Stimulated activated CD8-positive, alpha-beta memory T cell treated with anti-CD3 and anti-CD28 coated beads, Interleukin-12 subunit alpha, Interleukin-12 subunit beta, amount 100 ng/mL, for 4 hours (primary cell): ENCODE data around the gene CADM4.
"Not testable (repeated sequence)": the region's sequence is repeated elsewhere in the genome, so short reads cannot be mapped to it uniquely, and the experiment has no call there.

Experiments
- DNase-seq: peaks from one replicate; pipeline ENCODE4 v3.0.0-alpha.2; 2020; ENCODE audit warnings: low read depth

Gene CADM4

DNA sequence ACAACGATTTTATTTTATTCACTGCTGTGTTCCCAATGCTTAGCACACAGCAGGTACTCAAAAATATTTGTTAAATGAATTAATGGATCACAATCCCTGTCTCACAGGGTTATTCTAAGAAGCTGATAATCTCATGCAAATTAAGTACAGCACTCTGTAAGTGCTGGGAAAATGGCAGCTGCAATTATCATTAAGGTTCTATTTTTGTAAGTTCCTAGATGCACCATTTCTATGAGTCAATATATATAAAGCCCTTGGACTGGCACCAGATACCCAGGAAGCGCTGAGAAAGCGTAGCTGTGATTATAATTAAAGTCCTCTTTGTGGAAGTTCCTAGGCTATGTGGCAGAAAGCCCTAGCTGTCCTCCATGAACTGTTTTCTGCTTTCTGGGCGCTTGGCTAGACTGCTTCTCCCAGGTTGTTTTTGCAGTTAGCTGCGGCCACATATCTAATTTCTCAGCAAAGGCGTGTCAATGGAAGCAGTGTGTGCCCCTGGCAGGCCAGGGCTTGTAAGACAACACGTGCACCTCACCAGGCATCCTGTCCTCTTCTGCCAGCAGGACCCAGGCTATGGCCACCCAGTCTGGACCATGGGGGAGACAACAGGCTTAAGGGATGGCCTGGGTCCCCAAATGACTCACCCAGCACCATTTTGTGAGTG lies 33.0 kb downstream of the CADM4 start:
- no peak for DNase-seq

DNA sequence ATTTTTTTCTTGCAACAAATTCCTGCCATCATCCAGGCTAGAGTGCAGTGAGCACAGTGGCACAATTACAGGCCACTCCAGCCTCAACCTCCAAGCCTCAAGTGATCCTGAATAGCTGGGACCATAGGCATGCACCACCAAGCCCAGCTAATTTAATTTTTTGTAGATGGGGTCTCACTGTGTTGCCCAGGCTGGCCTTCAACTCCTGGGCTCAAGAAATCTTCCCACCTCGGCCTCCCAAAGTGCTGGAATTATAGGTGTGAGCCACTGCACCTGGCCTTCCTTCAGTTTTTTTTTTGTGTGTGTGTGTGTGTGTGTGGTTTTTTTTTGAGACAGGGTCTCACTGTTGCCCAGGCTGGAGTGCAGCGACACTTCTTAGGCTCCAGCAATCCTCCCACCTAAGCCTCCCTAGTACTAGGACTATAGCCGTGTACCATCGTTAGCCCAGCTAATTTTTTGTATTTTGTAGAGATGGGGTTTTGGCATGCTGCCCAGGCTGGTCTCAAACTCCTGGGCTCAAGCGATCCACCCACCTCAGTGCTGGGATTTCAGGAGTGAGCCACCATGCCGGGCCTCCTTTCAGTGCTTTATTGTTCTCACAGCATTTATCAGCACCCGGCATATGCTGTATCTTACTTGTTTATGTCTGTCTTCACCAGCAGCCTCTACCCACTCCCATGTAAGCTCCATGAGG lies 33.6 kb downstream of the CADM4 start:
- no peak for DNase-seq

DNA sequence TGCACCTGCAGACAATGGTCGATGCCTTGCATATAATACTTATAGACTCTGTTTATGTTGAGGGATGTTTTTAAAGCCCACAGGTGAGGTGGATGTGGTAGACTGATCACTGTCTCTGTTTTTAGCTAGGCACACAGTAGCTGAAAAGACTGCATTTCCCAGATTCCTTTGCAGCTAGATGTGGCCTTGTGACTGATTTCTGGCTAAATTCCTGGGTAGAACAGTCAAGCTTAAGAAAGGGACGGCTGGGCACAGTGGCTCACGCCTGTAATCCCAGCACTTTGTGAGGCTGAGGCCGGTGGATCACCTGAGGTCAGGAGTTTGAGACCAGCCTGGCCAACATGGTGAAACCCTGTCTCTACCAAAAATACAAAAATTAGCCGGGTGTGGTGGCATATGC lies 39.3 kb downstream of the CADM4 start:
- not testable (repeated sequence) for DNase-seq

DNA sequence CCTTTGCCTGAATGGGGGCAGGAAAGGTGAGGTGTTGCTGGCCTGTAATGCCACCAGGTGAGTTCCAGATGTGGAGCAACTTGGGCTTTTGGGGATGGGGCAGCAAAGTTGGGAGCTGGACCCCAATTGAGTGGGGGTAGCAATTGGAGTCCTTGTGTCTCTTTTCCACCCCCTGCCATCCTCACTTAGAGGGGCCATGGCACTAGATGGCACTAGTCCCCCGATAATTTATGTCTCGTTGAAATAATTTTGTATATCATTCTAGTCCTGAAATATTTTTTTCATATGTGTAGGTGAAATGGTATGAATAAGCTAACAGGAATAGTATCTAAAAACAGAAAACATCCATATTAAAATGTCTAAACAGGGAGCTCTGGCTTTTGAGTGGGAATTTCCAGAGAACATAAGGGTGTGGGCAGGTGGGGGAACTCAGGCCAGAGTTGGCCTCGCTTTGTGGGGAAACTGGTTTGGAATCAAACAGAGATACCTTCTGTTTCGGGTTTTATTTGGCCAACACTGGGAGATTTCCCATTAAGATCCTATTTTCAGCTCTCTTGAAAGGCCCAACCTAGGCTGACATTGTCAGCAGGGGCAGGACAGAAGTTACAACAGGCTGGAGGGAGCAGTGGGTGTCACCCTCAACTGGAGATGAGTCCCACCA lies 39.9 kb downstream of the CADM4 start:
- DNase-seq, result no peak

DNA sequence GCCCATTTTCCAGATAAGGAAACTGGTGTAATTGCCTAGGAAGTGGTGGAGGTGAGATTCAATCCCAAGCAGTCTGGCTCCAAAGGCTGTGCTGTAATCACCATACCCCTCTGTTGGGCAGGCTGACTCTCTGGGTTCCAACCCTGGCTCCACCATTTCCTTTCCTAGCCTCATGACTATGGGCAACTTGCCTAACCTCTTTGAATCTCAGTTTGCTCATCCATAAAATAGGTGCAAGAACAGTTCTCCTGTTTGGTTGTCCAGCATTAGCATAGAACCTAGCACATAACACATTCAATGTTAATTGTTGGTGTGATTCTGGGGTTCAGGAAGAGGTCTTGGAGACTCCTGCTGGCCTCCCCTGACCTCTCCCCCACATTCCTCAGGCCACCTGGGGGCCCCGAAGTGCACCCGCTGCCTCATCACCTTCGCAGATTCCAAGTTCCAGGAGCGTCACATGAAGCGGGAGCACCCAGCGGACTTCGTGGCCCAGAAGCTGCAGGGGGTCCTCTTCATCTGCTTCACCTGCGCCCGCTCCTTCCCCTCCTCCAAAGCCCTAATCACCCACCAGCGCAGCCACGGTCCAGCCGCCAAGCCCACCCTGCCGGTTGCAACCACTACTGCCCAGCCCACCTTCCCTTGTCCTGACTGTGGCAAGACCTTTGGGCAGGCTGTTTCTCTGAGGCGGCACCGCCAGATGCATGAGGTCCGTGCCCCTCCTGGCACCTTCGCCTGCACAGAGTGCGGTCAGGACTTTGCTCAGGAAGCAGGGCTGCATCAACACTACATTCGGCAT lies 41.0 kb downstream of the CADM4 start:
- DNase-seq, result no peak

DNA sequence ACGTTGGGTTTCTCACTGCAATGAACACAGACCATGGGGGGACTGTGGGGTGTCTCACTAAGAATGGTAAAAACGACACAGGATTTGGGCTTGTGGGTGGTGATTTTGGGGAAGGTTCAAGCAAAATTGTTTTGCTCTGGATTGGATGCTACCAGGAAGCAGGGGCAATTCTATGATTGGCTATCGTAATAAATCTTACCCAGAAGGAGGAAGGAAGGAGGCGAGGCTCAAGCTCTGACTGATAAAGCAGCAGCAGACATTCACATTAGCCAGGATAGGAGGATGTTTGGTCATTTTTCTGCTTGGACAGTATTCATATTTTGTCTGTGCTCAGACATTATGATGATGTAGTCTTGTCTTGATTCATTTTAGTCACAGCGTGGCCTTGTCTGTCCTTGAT lies 41.8 kb downstream of the CADM4 start:
- no peak for DNase-seq

DNA sequence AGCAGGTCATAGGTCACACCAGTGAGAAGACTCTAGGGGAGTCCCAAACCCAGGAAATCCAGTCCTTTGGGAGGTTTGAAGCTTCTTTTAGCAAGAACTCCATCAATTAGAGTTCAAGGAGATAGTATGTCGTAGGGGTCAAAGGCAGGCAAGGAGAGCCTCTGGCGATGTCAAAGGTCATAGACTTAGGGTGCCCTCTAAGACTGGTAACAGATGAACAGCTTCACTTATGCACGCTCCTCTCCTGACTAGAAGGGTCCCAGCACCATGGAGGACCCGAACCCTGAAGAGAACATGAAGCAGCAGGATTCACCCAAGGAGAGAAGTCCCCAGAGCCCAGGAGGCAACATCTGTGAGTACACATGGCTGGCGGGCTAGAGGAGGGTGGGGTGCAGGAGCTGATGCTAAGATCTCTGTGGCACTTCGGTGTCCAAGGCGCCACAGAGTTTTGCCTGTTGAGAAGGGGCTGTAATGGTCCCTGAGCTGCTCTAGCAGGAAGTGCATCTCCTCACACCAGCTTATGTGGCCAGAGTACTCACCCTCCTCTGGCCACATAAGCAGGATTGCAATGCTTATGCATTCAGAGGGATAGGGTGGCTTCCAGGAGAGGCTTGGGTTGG lies 42.7 kb downstream of the CADM4 start:
- no peak for DNase-seq

DNA sequence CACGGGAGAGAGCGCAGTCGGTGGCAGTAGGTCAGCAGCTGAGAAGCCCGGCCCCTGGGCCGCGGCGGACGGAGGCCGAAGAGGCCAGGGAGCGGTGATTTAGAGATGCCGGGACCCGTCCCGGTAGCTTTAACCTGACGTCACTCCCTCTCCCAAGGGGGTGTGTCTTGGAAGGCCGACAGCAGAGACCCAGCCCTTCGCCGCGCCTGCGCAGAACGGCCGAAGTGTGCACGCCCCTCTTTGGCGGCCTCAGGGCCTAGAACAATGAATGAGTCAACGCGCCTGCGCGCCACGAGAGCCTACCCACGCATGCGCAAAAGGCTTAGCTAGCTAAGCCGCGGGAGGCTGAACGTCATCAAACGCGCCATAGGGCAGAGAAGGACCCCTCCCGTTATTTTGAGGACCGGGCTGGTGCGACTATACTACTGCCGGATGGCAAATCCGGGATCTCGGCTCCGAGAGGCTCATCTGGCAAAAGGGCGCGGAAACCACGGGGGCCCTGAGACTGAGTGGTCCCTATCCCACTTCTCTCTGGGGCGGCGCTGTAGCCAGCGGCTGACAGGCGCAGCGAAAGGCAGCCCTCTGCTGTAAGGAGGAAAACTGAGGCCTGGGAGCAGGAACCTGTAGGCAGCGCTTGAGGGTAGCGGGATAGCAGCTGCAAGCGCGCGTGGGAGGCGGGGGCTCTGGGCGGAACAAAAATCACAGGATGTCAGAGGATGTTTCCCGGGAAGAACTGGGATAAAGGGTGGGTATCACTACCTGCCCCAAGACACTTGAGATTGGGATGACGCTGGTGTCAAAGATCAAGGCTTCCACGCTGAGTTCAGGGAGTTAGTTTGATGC lies 43.4 kb downstream of the CADM4 start, which contains the start of the genes IRGQ and ZNF576:
IRGQ (minus strand) TSS at position 136 of the 843 bp plus-strand sequence. CDS start 796 bp downstream, outside the sequence.
ZNF576 (plus strand) TSS at position 597 of the 843 bp plus-strand sequence. CDS start 514 bp downstream, outside the sequence.
- peak; percentile 100 for DNase-seq

DNA sequence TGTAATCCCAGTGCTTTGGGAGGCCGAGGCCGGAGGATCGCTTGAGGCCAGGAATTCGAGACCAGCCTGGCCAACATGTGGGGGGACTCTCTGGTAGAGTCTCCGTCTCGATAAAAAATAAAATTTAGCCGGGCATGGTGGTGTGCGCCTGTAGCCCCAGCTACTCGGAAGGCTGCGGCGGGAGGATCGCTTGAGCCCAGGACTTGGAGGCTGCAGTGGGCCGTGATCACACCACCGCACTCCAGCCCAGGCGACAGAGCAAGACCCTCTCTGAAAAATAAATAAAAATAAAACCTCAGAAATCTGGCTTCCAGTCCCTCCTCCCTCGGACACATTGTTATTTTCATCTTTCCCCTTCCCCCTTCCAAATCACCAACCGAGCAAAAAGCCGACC lies 44.0 kb downstream of the CADM4 start:
- DNase-seq, result no peak

DNA sequence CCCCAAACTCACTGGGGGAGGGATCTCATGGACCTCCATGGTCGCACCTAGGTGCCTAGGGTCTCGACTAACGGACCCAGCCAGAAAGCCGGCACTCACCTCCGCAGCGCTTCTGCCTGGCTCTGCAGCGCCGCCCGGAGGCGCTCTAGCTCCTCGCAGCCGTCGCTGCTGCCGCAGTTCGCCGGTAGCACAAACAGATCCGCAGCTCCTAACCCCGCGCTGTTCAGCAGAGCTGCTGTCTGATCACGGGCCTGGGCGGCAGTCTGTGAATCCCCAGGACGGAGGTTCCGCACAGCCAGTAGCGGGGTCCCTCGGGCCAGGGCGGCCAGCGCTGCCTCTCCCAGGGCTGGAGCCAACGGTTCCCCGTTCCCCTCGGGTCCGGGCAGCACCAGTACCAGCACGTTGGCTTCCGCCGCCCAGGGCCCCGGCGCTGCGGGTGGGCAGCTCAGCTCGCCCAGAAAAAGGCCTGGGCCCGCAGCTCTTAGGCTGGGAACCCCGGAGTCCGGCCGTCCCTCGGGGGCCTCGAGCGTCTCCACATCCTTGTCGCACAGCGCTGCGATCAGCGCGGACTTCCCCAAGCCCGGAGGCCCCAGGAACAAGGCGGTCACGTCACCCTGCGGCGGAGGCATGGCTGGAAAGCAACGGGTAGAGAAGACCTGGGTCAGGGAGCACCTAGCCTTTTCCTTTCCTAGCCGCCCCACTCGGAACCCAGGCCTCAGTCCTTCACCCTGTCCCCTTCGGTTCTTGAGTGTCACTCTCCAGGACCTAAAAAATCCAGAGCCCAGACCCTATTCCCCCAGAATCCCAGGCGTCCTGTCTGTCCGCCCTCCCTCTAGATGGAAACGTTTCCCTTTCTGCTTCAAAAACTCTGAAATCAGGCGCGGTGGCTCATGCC lies 44.7 kb downstream of the CADM4 start:
- peak; percentile 53 for DNase-seq

DNA sequence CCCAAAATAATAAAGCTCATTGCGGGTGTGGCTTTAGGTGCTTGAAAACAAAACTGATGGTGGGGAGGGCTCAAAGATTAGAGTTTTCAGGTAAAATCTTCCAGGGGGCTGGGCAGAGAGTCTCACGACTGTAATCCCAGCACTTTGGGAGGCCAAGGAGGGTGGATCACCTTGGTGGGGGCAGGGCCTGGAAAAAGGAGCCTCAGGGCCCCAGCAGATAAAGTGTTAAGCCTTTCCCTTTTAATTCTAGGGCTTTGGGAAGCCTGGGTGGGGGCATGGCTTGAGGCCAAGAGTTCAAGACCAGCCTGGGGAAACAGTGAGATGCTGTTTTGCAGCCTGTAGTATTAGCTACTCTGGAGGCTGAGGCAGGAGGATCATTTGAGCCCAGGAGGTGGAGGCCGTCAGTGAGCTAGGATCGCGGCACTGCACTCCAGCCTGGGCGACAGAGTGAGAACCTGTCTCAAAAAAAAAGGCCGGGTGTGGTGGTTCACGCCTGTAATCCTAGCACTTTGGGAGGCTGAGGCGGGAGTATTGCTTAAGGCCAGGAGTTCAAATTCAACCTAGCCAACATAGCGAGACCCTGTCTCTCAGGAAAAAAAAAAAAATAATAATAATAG lies 45.5 kb downstream of the CADM4 start:
- DNase-seq, result no peak

DNA sequence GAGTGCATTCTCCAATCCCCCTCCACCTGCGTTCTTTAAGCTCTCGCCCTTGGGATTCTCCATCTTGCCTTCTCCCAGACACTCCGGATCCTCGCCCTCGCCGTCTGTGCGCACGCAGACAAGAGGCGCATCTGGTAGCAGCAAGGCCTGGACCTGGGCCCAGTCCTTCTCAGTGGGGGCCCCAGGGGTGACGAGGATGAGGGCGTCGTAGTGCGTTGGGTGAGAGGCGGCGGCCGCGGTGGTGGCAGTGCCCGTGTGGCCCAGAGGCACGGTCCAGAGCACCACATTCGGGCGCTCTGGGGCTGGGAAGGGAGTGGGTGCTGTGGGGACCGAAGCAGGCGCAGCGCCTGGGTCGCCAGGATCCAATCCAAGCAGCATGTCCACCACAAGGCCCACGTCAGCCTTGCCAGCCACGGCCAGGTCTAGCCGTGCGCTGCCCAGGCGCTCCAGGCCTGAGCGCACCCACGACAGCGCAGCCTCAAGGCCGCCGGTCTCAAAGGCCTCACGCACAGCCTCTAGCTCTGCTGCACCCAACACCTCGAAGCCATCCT lies 46.8 kb downstream of the CADM4 start:
- no peak for DNase-seq

DNA sequence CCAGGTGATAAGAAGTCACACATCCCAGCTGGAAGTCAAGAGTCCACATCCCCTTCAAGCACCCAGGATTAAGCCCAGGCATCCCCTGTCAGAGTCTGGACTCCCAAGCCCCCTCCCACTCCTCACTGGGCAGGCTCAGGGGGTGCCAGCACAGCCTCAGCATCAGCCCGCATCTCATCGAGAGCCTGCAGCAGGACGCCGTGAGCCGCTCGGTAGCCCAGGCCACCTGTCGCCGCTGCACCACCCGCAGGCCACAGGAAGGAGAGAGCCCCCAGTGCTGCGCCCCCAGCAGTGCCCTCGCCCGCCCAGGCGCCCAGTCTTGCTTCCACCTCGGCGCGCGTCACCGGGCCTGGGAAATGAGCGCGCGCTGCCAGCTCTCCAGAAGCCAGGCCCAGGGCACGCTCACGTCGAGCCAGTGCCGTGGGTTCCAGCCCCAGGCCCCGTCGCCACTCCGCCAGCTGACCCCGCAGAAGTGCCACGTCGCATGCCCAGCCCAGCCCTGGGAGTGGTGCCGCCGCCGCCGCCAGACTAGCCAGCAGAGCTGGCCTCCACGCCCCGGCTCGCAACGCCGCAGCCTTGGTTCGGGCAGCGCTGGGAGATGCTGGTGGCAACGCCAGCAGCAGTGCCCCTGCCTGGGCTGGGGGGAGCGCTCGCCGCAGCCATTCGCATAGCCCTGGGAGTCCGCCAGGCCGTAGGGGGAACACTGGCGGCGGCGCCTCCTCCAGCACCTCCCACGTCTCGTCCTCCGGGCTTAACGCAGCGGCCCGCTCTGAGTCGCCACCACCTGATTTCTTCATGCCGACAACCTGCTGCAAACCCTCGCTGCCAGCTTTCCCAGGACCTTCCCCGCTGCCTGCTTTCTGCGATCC lies 47.5 kb downstream of the CADM4 start:
- DNase-seq, result no peak

DNA sequence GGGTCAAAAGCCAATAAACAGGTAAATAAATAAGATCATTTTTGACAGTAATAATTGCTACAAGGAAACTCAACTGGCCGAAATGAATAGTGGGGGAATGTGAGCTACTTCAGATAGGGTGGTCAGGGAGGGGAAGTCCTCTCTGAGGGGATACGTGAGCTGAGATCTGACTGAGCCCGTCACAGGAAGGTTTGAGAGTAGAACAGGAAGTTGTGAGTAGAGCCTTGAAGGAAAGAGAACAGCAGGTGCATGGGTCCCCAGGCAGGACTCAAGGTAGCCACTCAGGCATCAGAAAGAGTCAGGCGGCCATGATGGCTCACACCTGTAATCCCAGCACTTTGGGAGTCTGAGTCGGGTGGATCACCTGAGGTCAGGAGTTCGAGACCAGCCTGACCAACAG lies 50.0 kb downstream of the CADM4 start:
- DNase-seq, result no peak

DNA sequence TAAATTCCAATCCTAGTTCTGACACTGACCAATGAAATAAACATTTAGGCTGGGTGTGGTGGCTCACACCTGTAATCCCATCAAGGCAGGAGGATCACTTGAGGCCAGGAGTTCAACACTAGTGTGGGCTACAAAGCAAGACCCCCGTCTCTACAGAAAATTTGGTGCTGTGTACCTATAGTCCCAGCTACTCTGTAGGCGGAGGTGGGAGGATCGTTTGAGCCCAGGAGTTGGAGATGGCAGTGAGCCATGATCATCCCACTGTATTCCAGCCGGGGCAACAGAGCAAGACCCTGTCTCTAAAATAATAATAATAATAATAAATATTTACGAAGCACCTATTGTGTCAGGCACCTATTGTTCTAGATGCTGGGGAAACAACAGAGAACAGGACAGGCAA lies 50.4 kb downstream of the CADM4 start:
- DNase-seq, result no peak

DNA sequence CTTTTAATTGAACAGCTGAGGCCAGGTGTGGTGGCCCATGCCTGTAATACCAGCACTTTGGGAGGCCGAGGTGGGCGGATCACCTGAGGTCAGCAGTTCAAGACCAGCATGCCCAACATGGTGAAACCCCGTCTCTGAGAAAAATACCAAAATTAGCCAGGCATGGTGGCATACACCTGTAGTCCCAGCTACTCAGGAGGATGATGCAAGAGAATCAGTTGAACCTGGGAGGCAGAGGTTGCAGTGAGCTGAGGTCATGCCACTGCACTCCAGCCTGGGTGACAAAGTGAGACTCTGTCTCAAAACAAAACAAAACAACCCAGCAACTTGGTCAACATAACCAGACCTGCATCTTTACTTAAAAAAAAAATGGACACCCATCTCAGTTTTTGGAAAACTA lies 52.6 kb downstream of the CADM4 start:
- not testable (repeated sequence) for DNase-seq

DNA sequence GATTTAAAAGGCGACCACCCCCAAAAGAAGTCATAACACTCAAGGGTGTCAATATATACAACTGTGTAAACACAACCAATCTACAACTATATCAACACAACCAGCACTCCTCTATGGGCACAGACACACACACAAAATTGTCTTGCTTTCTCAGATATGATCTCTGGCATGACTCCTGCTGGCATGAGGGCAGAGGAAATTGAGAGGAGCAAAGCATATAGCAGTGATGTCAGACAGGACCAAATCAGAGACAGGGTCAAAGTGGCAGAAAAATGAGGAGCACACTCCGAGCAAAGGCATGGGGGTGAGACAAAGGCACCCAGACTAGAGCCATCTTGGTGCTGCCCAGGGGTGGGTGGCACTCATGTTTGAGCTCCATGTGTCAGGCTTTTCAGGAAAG lies 53.3 kb downstream of the CADM4 start:
- no peak for DNase-seq

DNA sequence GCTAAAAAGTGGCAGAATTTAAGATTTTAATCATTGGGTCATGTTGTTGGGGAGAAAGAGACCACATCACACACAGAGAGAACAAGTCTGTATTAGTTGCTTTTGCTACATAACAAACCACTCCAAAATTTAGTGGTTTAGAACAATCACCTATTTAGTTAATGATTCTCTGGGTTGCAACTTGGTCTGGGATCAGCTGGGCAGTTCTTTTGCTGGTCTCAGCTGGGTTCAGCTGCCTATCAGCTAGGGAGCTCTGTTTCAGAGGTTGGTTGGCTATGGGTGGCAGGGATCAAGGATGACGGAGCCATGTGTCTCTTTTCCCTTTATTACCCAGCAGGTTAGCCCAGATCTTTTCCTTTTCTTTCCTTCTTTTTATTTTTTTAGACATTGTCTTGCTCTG lies 55.2 kb downstream of the CADM4 start:
- DNase-seq, result no peak
